Measurements from ENCODE around the gene ROR2.

ROR2 gene

GRCh38 chr9:91844701-91845291, 105.2 kb downstream of the ROR2 start:
- no peak for DNase-seq (ENCODE audit: low read depth)
- no peak overlapping the region for H3K4me3 ChIP-seq (replicated peaks; ENCODE audit: low read depth, low read length)
- TF ChIP-seq, protein P1, sequence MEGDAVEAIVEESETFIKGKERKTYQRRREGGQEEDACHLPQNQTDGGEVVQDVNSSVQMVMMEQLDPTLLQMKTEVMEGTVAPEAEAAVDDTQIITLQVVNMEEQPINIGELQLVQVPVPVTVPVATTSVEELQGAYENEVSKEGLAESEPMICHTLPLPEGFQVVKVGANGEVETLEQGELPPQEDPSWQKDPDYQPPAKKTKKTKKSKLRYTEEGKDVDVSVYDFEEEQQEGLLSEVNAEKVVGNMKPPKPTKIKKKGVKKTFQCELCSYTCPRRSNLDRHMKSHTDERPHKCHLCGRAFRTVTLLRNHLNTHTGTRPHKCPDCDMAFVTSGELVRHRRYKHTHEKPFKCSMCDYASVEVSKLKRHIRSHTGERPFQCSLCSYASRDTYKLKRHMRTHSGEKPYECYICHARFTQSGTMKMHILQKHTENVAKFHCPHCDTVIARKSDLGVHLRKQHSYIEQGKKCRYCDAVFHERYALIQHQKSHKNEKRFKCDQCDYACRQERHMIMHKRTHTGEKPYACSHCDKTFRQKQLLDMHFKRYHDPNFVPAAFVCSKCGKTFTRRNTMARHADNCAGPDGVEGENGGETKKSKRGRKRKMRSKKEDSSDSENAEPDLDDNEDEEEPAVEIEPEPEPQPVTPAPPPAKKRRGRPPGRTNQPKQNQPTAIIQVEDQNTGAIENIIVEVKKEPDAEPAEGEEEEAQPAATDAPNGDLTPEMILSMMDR (IDR thresholded peaks at IDR 0.05; ENCODE audit: low read length, missing control alignments): no peak

GRCh38 chr9:91844190-91844589, 105.8 kb downstream of the ROR2 start:
- no peak overlapping the region for H3K4me3 ChIP-seq (replicated peaks; ENCODE audit: low read depth, low read length)
- no peak for DNase-seq (ENCODE audit: low read depth)

DNA sequence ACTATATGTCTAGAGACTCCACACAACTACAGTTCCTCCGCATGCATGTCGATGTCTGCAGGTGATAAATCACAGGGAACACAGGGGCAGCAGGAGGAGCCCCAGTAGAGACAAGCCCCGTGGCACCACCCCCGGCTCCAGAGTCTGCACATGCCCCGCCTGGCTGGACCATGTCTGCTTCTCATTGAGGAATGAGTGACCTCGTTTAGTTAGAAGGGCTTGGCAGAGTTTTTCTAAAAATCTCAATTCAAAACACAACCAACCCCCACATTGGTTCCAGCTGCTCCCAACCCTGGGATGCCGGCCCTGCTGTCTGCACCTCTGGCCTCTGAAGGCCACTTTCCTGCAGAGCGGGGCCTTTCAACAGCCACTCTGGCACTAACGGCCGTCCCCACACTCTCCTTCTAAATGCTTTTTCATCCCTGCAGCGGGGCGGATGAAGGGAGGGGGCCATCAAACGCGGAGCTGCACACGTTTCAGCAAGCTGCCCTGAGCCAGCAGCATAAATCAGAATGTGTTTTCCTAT, 106.3 kb downstream of the ROR2 start:
- TF ChIP-seq, protein P1 (IDR thresholded peaks at IDR 0.05; ENCODE audit: low read length, missing control alignments): no peak
- H3K4me3 ChIP-seq (replicated peaks; ENCODE audit: low read depth, low read length): no peak overlapping the region
- no peak for DNase-seq (ENCODE audit: low read depth)

More at GRCh38 chr9:91844190-91844589, 105.8 kb downstream of the ROR2 start:
- TF ChIP-seq, protein P1 (IDR thresholded peaks at IDR 0.05; ENCODE audit: low read length, missing control alignments): no peak

DNA sequence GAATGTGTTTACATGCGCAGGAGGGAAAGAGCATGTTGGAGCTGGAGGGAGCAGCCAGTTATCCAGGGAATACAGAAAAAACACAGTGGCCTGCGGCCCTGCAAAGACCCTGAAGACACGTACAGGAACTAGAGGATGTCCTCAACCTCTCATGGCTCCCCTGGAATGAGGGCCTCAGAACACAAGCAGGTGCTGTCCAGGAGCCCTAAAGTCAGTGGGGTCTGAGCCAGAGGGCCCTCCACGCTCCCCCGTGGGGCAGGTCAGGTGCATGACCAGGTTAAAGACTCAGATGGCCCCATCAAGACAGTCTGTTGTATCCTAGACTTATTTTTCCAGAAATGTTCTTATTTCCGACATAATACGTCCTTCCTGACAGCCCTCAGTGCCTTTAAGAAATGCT, 106.9 kb downstream of the ROR2 start:
- no peak for DNase-seq (ENCODE audit: low read depth)
- TF ChIP-seq, protein P1 (IDR thresholded peaks at IDR 0.05; ENCODE audit: low read length, missing control alignments): no peak

DNA sequence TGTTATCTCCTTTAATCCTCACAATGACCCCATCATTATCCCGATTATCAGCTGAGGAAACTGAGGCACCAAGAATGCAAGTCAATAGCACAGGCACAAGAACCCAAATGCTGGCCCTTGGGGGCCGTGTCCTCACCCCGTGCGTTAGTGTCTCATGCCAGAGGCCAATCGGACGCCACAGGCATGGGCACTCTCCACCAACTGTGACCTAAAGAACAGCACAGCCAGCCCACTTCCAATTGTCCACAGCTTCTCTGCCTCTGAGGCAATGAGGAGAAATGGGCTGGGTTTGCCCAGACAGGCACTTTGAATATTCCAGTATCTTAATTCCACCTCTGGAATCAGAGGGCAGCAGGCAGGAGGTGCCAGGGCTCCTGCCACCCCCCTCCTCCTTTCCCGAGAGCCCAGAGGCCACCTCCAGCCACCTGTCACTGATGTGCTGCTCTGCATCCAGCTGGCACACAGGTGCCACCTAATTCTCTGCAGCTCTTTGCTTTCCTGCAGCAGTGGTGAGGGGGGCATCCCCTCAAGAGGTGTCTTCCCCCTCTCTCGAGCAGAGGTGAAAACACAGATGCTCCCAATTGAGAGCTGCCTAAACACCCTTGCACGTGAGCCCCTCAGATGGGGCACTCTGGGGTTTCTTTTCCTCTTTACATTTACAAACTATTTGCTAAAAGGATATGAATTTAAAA, 107.5 kb downstream of the ROR2 start:
- TF ChIP-seq, protein P1 (IDR thresholded peaks at IDR 0.05; ENCODE audit: low read length, missing control alignments): no peak
- DNase-seq (ENCODE audit: low read depth): no peak
- H3K4me3 ChIP-seq (replicated peaks; ENCODE audit: low read depth, low read length): no peak overlapping the region

More for the DNA sequence above, 106.9 kb downstream of the ROR2 start:
- no peak overlapping the region for H3K4me3 ChIP-seq (replicated peaks; ENCODE audit: low read depth, low read length)

GRCh38 chr9:91841591-91841990, 108.4 kb downstream of the ROR2 start:
- H3K4me3 ChIP-seq (replicated peaks; ENCODE audit: low read depth, low read length): no peak overlapping the region
- TF ChIP-seq, protein P1 (IDR thresholded peaks at IDR 0.05; ENCODE audit: low read length, missing control alignments): no peak
- DNase-seq (ENCODE audit: low read depth): no peak

All from fibroblast of pulmonary artery (primary cell).